GM12891 (cell line): ENCODE measurements around the gene STARD9.

Experiments used
- POLR2A ChIP-seq: IDR thresholded peaks from 2 replicates; pipeline ENCODE4 v1.6.1; 2011; ENCODE audit warnings: low read depth, low read length, control low read depth
- POLR2AphosphoS5 ChIP-seq: IDR thresholded peaks from 2 replicates; pipeline ENCODE4 v1.6.1; 2011; ENCODE audit warnings: low read depth, low read length, control low read depth

DNA sequence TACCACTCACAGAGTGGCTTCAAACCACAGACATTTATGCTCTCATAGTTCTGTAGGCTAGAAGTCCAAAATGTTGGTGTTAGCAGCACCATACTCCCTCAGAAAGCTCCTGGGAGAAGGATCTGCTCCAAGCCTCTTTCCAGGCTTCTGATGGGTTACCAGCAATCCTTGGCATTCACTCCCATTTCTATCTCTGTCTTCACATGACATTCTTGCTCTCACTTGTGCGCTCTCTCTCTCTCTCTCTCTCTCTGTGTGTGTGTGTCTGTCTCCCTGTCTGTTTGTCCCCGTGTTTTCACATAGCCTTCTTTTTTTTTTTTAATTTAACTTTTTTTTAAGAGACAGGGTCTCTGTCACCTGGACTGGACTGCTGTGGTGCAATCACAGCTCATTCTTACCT is 135.3 kb downstream of the STARD9 start:
- TF ChIP-seq POLR2A (no peak), POLR2AphosphoS5 (no peak)
